Measurements from ENCODE around the gene KCNMB3.
"Not testable (repeated sequence)": the region's sequence is repeated elsewhere in the genome, so short reads cannot be mapped to it uniquely, and the experiment has no call there.

Gene KCNMB3

DNA sequence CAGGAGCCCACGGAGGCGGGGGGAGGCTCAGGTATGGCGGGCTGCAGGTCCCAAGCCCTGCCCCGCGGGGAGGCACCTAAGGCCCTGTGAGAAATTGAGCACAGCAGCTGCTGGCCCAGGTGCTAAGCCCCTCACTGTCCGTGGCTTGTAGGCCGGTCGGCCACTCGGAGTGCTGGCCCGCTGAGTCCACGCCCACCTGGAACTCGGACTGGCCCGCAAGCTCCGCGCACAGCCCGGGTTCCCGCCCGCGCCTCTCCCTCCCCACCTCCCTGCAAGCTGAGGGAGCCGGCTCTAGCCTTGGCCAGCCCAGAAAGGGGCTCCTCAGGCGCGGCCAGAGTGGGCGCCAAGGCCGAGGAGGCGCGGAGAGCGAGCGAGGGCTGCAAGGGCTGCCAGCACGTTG, 12.2 kb upstream of the KCNMB3 start:
- FAIRE-seq = no peak

DNA sequence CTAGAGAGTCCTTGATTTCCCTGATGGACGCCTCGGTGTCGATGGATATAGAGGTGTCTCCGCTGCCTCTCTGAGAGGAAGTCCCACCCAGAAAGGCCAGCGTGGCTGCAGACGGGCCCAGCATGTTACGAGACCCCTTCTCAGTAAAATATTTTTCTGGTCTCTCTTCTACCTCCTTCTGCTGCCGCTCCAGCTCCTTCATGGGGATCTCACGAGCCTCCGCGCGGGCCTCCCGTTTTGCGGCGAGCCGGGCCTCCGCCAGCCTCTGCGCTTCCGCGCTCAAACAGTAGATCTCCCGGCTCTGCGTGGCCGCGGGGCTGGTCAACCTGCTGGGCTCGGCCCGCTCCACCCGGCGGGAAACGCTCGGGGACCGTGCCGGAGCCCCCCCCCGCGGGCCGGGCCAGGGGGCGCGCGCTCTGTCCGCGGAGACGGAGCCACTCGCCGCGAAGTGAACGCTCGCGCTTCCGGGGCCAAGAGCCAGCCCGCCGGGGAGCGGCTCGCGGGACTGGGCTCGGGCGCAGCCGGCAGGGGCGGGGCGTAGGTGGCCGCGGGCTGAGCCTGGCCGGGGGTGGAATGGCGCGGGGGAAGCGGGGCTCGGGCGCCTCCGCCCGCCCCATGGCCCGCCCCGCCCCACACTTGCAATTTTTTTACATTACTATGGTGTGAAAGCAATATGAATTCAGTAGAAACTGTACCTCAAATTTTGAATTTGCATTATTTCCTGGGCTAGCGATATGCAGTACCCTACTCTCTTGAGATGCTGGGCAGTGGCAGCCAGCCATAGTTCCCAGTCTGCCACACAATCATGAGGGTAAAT, 10.2 kb upstream of the KCNMB3 start:
- FAIRE-seq = no peak

DNA sequence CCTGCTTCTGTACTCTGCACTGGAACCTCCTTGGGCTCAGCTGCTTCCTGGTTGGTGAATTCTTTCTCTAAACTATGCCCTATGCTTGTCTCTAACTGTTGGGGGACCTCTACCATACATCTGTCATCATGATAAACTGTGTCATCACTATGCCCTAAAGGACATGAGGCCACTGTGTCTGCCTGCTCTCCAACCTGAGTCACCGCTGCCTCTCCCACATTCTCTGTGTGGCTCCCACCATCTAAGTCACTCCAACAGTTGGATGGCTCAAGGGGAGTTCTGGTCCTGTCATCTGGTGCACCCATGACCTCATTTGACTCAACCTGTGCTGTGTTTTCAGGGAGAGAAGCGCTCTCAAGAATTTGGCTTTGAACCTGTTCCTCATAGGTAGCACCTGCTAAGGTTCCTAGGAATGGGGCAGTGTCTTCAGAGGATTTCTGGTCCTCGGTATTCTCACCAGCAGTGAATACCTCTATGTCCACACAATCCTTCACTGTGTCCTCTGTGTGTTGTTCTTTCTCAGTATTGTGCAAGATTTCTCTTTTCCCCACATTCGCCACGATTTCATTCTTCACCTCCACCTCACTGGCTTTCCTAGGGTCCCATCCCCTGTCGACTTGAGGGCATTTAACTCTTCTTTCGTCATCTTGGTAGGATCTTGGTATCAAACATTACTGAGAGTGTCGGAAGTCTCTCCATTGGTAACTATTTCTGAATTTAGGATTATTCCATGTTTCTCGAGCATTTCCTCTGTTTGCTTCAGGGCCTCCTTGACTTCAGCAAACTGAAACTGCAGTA, 9.2 kb upstream of the KCNMB3 start:
- not testable (repeated sequence) for FAIRE-seq

DNA sequence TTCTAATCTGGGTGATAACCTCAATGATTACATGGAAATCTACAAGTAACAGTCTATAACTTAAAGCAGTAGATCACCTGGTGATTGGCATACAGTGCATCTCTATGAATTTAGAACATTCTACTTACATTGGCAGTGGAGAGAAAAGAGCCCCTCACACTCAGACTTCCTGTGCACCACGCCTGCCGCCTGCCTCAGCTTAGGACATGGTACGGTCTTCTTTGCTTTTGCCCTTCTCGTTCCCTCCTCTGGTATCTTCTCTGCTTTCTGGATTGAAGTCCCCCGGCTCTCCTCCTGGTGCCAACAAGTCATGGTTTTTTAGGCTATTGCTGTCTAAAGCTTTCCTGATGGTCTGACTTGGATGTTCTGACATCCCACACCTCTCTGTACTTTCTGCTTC, 7.9 kb upstream of the KCNMB3 start:
- no peak for FAIRE-seq

GRCh38 chr3:179257742-179258141, 6.8 kb upstream of the KCNMB3 start:
- FAIRE-seq = not testable (repeated sequence)

DNA sequence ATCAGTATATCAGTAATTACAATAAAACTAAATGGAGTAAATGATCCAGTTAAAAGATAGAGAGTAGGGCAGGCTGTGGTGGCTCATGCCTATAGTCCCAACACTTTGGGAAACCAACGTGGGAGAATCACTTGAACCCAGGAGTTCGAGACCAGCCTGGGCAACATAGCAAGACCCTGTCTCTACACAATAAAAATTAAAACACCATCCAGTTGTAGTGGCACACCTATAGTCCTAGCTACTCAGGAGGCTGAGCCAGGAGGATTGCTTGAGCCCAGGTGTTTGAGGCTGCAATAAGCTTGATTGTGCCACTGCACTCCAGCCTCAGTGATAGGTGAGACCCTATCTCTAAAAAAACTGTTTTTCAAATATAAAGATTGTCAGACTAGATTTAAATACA, 5.9 kb upstream of the KCNMB3 start:
- no peak for FAIRE-seq

DNA sequence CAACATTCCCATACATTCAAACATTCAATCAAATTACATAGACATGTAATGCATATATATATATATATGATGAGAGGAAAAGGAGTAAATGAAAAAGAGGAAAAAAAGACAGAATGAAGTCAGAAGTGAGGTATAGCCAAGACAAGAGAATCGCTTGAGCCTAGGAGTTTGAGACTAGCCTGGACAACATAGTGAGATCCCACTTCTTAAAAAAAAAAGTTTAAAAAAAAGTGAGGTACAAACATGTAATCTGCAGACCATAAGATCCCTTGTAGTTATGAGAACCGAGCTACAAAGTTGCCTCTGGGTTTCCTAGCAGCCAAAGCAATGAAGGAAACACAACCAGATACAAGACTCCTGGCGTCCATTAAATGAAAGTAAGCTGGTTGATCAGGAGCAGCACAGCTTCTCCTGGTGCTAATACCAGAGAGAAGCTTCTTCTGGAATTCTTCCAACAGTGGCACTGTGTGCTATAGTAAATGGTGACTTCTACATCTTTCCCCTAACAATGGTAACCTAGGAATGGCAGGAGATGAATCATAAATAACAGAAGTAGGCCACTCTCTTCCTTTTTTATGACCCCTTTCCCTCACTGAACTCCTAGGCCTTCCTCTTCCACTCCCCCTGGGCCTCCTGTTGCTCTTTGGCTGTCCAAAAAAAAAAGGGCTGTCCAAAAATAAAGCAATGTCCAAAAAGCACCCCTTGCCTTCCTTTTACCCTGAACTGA, 3.5 kb downstream of the KCNMB3 start:
- FAIRE-seq = no peak

GRCh38 chr3:179244878-179245277, 6.0 kb downstream of the KCNMB3 start:
- no peak for FAIRE-seq

GRCh38 chr3:179242859-179243258, 8.1 kb downstream of the KCNMB3 start:
- FAIRE-seq = not testable (repeated sequence)

GRCh38 chr3:179240299-179240698, 10.6 kb downstream of the KCNMB3 start:
- peak; percentile 15 for FAIRE-seq

GRCh38 chr3:179236669-179237301, 14.1 kb downstream of the KCNMB3 start:
- FAIRE-seq = no peak

DNA sequence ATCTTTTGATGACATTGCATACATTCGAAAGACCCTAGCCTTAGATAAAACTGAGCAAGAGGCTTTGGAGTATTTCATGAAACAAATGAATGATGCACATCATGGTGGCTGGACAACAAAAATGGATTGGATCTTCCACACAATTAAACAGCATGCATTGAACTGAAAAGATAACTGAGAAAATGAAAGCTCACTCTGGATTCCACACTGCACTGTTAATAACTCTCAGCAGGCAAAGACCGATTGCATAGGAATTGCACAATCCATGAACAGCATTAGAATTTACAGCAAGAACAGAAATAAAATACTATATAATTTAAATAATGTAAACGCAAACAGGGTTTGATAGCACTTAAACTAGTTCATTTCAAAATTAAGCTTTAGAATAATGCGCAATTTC, 16.7 kb downstream of the KCNMB3 start:
- no peak for FAIRE-seq

GRCh38 chr3:179233043-179233442, 17.9 kb downstream of the KCNMB3 start:
- FAIRE-seq = no peak

- FAIRE-seq = no peak
These were observed 21.7 kb downstream of the KCNMB3 start for GRCh38 chr3:179229177-179229576.

DNA sequence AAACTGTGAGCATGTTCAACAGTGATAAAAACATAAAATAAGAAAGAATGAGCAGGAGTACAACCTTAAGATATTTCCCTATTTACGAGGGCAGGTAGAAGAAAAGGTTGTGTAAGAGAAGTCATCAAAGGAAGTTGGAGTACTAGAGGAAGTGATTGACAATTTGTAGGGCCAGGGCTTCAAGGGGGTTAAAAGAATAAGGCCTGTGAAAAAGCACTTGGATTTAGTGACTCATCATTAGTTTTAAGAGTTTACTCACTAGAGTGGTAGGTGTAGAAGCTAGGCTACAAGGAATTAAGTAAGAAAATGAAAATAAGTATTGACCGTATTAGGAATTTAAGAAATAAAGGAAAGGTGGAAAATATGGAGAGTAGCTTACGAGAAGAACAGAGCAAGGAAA, 23.6 kb downstream of the KCNMB3 start:
- FAIRE-seq = no peak

- FAIRE-seq = no peak
These were observed 26.3 kb downstream of the KCNMB3 start for GRCh38 chr3:179224584-179224983.

- FAIRE-seq = no peak
These were observed 27.4 kb downstream of the KCNMB3 start for GRCh38 chr3:179223548-179223947.

DNA sequence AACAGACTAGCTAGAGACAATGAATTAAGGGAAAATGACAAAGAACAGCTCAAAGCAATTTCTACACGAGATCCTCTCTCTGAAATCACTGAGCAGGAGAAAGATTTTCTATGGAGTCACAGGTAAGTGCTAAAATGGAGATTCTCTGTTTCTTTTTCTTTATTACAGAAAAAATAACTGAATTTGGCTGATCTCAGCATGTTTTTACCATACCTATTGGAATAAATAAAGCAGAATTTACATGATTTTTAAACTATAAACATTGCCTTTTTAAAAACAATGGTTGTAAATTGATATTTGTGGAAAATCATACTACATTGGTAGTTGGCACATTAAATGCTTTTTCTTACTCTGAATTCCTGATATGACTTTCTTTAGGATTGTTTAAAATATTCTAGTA, 32.7 kb downstream of the KCNMB3 start:
- peak; percentile 80 for FAIRE-seq

- FAIRE-seq = not testable (repeated sequence)
These were observed 35.4 kb downstream of the KCNMB3 start for GRCh38 chr3:179215550-179215949.

DNA sequence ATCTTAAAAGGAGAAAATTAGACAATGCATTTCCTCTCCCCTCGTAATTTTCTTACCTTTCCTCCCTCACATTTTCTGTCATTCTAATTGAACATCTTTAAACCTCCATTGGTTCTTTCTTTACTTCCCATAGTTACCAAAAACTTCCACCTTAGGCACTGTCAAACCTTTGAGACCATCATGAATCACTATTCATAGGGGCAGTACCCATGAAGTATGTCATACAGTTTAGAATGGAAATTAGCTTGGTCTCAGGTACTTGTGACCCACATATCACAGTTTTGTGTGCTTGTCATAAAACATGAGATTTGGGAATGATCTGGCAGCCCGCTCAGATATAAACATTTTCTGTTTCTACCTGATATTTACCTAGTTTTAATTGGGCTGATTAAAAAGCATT, 50.1 kb downstream of the KCNMB3 start:
- no peak for FAIRE-seq

- no peak for FAIRE-seq
These were observed 54.2 kb downstream of the KCNMB3 start for GRCh38 chr3:179196700-179197099.

DNA sequence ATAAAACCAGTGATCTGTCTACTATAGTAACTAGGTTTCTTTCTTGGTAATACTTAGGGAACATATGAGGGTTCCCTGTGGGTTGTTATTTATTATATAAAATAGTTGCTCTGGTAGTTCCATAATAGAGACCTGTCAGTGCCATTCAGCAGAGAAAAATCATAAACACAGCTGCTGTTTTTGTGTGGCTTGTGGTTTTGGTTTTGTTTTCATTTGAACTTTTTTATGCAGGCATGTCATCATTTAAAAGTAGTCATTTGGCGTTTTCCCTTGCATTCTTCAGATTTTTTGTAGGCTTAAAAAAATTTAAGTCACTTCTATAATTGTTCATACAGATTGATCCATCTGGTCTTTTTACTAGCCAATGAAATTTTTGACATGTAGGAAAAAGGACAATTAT, 54.8 kb downstream of the KCNMB3 start:
- FAIRE-seq = no peak

DNA sequence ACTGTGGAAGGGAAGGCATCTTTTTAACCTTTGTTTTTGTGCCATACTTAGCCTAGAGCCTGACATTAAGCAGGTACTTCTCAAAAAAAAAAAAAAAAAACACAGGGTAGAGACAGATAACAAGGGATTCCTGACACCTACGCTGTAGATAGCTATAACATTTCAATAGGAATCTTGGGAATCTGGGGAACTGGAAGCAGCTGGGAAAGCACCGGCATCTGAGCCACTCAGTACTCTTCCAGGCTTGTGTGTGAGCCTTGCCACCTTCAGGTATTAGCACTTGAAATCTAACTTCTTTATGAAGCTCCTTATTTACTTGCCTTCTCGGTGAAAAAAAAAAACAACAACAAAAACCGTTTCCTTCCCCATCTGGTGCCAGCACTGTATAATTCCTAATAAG, 56.0 kb downstream of the KCNMB3 start:
- FAIRE-seq = no peak

Measured in G401.6 (cell line).